AG08395 (cell line): ENCODE measurements around the gene DLG5.

Experiments
- DNase-seq: peaks from one replicate; pipeline ENCODE4 v3.0.0; 2012; ENCODE audit warnings: mixed read lengths, low spot score

DLG5 gene

DNA sequence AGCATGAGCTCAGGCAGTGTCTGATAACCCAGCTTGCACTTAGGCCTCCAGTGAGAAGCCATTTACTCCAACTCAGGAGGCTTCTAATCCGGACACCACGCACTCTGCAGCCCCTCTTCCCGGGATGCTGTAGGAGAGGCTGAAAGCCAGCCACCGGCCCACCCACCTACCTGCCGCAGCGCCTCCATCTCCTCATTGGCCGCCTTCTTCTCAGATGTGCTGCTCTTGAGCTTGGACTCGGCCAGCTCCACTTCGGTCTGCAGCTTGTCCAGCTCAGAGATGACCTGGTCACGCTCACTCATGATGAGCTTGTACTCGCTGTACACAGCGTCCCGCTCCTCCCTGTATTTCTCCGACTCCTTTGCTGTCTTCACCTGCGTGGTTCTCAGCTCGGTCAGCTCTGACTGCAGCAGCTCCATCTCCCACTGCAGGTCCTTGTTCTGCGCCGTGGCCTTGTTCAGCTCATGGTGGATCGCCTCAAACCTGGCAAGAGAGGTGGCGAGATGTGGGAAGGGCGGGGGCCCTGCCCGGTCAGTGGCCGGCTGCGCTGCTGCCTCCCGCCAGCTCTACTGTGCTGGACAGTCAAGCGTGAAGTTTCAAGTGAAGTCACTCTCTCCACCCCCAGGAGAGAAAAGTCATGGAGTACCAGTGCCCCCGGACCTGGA, 84.7 kb downstream of the DLG5 start:
- DNase-seq: no peak

- DNase-seq: no peak
Measured at GRCh38 chr10:77840636-77841035, 85.9 kb downstream of the DLG5 start.

GRCh38 chr10:77837925-77838595, 88.5 kb downstream of the DLG5 start:
- no peak for DNase-seq

GRCh38 chr10:77837248-77837924, 89.2 kb downstream of the DLG5 start:
- DNase-seq: no peak

DNA sequence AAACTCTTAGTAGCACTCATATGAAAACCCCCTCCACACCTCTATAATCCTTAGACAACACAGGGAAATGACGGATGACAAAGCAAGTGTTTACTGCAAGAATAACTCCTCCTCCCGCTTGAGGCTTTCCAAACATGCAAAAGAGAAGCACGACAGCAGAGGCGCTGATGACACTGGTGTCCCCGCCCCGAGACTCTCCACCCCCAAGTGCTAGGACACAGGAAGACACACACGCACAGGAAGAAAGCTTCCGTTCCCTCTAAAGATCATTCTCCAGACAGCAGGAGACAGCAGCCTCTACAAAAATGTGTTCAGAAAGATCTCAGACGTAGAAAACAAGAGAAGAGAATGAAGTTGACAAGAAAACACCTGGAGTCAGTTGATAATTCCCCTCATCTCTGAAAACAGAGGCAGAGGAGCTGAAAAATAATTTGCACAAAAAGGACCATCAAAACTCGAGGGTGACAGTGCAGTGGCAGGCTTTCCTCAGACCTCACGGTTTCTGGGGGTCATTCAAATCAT, 90.2 kb downstream of the DLG5 start:
- DNase-seq: peak; percentile 86

- no peak for DNase-seq
Measured at GRCh38 chr10:77835669-77836086, 90.9 kb downstream of the DLG5 start.

DNA sequence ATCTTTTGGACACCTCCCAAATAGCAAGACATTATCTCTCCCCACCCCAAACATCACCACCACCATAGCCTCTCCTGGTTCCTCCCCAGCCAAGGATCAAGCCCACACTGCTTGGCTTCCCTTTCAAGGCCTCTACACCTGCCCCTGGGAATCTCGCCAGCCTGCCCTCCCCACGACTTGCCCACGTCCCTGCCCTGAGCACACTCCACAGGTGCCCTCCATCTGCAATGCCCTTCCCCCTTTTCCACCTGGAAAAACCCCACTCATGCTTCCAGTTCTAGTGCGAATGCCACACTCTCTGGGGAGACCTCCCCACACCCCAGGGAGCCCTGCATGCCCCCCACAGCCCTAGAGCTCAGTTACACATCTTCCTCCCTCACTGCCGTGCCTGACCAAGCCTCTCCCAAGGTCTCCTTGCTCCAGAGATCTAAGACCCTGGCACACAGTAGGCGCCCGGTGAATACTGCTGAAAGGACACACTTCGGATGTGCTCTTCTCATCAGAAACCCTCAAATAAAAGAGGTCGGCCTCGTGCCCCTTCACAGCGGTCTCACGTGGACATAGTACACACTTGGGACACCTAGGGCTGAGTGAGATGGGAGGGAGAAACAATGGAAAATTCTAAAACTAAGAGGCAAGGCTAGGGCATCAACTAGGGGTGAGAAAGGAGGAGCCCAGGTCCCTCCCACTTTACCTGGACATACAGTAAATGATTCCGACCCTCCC, 91.4 kb downstream of the DLG5 start:
- DNase-seq: no peak

DNA sequence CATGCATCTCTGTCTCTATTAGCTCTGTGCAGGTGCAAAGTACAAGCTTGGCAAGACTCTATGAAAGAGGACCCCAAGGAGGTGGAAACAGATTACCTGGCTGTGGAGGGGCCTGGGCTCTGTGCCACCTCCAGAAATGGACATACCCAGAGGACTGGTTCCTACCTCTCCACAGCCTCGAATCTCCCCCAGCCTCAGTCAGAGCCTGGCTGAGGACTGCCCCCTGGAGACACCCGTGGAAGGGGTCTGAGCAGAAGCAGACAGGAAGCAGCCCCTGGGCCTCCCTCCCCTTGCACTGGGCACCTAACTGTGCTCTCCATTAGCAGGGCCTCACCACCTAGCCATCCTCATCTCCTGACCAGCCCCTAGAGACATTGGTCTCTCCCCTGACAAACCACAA, 92.0 kb downstream of the DLG5 start:
- no peak for DNase-seq

DNA sequence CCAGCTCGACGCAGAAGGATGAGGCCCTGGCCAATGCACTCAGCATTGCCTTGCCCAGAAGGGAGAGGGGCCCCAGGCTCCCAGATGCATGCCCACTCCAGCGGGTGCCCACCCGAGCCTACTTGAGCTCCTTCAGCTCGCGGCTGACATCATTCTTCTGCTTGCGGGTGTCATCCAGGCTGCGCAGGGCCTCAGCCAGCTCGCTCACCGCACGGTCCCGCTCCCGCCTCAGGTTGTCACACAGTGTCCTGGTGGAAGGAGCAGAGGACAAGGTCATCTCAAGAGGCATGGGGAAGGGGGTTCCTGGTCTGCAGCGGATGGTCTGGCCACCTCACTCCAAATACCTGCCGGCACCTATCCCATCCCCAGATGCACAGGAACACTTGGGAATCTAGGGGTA, 92.8 kb downstream of the DLG5 start:
- no peak for DNase-seq

- DNase-seq: no peak
Measured at GRCh38 chr10:77833225-77833624, 93.3 kb downstream of the DLG5 start.

- no peak for DNase-seq
Measured at GRCh38 chr10:77832238-77832637, 94.3 kb downstream of the DLG5 start.

DNA sequence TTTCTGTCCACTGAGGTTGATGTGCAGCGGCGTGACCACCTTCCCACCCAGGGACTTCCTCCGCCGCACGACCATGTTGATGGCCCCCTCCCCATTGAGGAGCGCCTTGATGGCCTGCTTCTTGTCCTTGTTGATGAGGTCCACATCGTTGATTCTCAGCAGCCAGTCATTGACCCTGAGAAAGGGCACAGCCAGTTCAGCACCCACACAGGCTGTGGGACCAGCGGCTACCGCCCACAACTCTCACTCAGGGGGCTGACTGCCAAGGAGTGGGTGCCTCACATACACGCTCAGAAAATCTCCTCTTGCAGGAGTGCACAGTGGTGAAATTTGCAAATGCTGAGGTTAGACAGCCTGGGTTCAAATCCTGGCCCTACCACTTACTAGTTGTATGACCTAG, 97.2 kb downstream of the DLG5 start:
- no peak for DNase-seq

DNA sequence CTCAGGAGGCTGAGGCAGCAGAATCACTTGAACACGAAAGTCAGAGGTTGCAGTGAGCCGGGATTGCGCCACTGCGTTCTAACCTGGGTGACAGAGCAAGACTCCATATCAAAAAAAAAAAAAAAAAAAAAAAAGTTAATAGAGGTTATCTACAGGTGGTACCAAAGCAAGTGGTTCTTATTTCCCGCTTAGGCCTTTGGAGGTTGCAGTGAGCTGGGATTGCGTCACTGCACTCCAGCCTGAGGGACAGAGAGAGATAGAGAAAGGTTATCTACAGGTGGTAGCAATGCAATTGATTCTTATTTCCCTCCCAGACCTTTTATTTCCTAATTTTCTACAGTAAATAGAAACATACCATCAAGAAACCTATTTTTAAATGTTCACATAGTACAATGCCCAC, 98.2 kb downstream of the DLG5 start:
- DNase-seq: no peak

DNA sequence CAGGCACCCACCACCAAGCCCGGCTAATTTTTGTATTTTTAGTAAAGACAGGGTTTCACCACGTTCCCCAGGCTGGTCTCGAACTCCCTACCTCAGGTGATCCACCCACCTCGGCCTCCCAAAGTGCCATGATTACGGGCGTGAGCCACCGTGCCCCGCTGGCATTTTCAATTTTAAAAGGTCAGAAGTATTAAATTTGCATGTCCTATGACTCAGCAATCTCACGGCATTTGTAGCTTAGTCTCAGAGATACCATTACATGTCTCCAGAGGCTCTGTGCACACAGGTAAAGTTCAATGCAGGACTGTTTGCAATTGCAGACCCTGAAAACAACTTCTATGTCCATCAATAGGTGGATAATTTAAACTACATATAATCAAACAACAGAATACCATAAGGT, 99.2 kb downstream of the DLG5 start:
- no peak for DNase-seq

DNA sequence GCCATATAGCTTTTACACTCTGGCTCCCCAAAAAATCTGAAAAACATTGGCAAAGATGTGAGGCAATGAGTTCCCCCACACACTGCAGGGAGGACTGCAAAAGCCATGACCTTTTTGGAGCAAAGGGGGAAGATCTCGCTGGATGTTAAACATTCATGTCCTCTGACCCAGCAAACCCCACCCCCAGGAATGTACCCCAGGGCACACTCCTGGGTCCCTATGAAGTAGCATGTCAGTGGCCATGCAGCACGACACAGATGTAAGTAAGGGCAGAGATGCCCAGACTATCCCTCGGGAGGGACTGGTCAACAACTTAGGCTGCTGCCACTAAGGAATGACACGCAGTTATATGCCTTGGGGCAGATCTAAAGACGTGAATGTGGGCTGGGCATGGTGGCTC, 100.6 kb downstream of the DLG5 start:
- no peak for DNase-seq

DNA sequence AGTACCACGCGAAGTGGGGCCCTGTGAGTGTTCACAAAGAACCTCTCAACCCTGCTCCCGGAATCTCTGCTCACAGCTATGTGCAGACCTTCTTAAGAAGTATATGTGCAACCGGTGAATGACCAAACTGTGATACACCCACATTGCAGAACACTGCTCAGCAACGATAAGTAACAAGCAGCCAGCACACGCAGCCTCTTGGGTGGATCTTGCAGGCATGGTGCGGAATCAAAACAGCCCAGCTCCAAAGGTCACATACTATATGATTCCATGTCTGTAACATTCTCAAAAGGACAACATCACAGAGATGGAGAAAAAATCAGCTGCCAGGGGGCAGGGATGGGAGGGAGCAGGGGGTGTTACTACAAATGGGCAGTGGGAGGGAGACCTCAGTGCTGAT, 101.6 kb downstream of the DLG5 start:
- DNase-seq: no peak

DNA sequence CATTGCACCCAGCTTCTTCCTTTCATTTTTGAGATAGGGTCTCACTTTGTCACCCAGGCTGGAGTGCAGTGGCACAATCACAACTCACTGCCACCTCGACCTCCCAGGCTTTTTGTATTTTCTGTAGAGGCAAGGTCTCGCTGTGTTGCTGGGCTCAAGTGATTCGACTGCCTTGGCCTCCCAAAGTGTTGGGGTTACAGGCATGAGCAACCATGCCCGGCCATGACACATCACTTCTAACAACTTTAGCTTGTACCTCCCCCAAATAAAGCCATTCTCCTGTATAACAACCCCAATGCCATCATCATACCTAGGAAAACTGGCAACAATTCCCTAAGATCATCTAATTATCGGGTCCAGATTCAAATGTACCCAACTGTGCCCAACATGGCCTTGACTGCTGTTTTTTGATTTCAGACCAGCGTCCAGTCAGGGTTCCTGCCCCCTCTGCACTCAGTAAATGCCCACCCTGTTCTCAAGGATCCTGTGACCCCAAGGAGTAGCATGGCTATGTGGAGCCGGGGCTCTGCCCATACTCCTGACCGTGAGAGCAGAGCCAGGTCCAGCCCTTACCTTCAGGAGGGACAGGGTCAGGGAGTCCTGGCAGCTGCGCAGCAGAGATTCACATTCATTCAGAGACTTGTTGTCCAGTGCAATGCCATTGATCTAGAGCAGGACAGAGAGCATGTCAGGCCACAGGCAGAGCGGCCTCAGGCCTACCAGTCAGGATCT, 102.6 kb downstream of the DLG5 start:
- no peak for DNase-seq

DNA sequence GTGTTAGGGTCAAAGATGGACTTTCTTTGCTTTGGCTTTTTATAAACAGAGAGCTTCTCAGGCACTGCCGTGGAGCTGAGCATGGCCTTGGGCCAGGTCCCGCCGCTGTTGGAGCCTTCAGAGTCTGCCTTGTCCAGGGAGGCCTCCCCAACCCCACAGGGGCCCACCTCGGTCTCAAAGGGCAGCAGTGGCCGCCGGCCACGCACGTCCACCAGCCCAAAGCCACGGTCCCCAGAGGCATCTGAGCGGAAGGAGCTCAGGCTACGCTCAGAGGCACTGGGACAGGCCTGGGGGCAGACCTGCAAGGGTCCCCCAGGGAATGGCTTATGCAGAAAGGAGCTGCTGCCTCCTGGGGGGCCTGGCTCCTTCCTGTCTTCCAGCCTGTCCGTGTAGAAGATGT, 105.0 kb downstream of the DLG5 start:
- no peak for DNase-seq

DNA sequence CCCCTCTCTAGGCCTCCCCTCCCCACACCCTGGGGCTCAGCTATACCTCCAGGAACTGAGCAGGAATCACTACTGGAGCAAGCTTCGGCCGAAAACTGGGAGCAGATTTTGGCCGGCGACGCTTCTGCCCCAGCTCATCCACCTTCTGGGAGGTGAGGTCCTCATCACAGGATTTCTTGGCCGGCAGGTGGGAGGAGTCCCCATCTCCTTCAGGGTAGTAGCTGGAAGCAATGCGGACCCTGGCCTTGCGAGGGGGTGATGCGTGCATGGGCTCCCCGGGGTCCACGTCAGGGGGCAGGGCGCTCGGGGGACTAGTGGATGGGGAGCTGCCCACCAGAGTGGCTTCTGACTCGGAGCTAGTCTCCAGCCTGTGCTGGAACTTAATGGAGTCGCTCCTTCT, 105.5 kb downstream of the DLG5 start:
- DNase-seq: no peak

DNA sequence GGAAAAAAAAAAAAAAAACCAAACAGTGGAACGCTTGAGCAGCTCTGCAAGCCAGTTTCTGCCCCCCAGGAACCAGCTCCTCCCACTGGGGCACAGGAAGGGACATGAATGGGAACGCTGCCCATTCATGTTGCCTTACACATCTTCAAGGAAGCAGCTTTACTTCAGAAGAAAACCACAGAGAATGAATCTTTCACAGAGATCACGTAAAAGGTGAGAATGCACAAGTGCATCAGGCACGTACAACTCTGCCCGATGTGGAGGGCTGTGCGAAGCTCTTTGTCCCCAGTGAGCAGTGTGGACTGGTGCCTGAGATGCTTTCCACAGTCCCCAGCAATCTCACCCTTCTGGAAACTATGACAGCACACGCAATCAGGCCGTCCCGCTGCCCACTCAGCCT, 106.2 kb downstream of the DLG5 start:
- DNase-seq: no peak

DNA sequence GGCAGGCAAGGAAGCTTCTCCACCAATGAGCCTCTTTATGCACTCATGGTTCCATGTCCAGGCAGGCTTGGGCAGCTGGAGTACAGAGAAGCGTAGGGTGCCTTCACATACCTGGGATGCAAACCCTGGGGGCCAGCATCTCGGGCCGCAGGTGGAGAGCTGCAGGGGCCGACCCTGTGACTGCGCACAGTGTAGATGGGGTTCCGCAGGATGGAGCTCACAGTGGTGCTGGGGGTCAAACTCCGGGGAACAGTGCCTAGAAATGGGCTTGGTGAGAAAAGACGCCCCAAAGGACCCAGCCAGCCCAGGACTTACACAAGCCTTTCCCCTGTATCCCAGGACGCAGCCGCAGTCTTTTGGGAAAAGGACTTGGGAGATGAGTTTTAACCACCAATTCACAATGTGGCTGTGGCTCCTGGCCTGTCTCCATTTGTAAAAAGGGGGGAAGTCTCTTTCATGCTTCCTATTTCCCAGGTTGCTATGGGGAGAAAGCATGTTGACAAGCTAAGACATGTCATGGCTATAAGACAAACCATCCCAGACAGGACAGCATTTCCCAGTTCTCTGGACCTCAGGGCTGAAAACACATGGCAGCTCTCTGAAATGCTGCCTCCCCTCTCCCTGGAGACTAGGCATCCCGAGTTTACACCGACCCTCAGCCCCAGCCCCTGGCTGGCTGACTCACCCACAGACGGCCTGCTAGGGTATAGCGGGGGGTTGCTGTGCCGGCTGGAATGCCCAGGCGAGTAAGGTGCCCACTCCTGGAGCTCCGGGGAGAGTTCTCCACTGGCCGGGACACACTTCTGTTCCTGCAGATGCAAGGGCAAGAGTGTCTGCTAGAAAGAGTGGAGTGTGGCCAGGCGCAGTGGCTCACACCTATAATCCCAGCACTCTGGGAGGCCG, 107.1 kb downstream of the DLG5 start:
- DNase-seq: no peak
